ENCODE data around the gene RPUSD3. TPM values are rescaled to one million over a fixed set of nuclear protein-coding genes. Genes with fewer than 3 reads are reported as not detected.

Gene RPUSD3
- total and polyA plus RNA-seq, 2 donors (not counting 3 experiments of a cell fraction or from before 2014, with no cell fraction given), result 38.9 to 56.6 TPM

DNA sequence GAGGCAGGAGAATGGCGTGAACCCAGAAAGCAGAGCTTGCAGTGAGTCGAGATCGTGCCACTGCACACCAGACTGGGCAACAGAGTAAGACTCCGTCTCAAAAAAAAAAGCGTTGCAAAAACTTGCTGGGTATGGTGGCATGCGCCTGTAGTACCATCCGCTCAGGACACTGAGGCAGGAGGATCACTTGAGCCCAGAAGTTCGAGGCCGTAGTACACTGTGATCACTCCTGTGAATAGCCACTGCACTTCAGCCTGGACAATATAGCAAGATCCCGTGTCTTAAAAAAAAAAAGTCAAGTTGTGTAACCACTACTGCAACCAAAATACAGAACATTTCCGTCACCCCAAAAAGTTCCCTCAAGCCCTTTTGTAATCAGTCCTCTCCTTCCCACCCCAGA lies 49.4 kb downstream of the RPUSD3 start:
- Histone ChIP-seq H3K79me2 (ENCODE audit: control insufficient read depth, insufficient read depth, low read length) (peaks cover 43% of the 10 kb centered on the region), H3K36me3 (ENCODE audit: control insufficient read depth in 2 of 2, extremely low read depth in 1 of 2, insufficient read depth in 2 of 2, low read length in 2 of 2) (peaks cover 3 to 11% of the 10 kb centered on the region in 2 experiments), H3K9me3 (replicated peaks; ENCODE audit: control insufficient read depth, insufficient read depth, low read length) (no peaks in the 10 kb centered on the region), H3K27me3 (ENCODE audit: control insufficient read depth in 2 of 2, insufficient read depth in 2 of 2, low read length in 2 of 2) (no peaks in the 10 kb centered on the region), H3K4me3 (replicated peaks in 1 of 3; ENCODE audit: insufficient read depth in 1 of 3, low read depth in 1 of 3, low read length in 3 of 3) (no peak overlapping the region), H3K4me1 (ENCODE audit: control insufficient read depth, extremely low read depth, insufficient read depth, low read length) (peaks cover 13% of the 10 kb centered on the region), H3K27ac (ENCODE audit: insufficient read depth, low read depth, low read length) (no peak overlapping the region), H3K9me1 (replicated peaks; ENCODE audit: control insufficient read depth, extremely low read depth, insufficient read depth, low read length) (no peaks in the 10 kb centered on the region), H3K9ac (replicated peaks; ENCODE audit: extremely low read depth, insufficient read depth, low read length) (no peak overlapping the region), H4K20me1 (replicated peaks; ENCODE audit: control insufficient read depth, extremely low read depth, insufficient read depth, low read length) (no peaks in the 10 kb centered on the region), H3K4me2 (ENCODE audit: insufficient read depth, low read length) (no peak overlapping the region), H2AFZ (ENCODE audit: low read depth, low read length) (no peak overlapping the region)
- no TSS peak for BruUV-seq (replicated peaks)
- intact Hi-C loops (cut with micrococcal nuclease), result loop anchor here (5.0 kb wide), 1 partner anchor 77 kb away; no protein-coding TSS in a partner anchor
- dilution Hi-C loops (cut with MboI; ENCODE audit: extremely low pct_ligation_motif_present, low sequenced_read_pairs), result no loop called here
- POLR2A ChIA-PET, result no interaction called here
- CTCF ChIA-PET, result no interaction called here
- TF ChIP-seq, protein P1, sequence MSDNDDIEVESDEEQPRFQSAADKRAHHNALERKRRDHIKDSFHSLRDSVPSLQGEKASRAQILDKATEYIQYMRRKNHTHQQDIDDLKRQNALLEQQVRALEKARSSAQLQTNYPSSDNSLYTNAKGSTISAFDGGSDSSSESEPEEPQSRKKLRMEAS (IDR thresholded peaks at IDR 0.05; ENCODE audit: insufficient read depth, insufficient read length), result no peak
- TF ChIP-seq, protein P2, sequence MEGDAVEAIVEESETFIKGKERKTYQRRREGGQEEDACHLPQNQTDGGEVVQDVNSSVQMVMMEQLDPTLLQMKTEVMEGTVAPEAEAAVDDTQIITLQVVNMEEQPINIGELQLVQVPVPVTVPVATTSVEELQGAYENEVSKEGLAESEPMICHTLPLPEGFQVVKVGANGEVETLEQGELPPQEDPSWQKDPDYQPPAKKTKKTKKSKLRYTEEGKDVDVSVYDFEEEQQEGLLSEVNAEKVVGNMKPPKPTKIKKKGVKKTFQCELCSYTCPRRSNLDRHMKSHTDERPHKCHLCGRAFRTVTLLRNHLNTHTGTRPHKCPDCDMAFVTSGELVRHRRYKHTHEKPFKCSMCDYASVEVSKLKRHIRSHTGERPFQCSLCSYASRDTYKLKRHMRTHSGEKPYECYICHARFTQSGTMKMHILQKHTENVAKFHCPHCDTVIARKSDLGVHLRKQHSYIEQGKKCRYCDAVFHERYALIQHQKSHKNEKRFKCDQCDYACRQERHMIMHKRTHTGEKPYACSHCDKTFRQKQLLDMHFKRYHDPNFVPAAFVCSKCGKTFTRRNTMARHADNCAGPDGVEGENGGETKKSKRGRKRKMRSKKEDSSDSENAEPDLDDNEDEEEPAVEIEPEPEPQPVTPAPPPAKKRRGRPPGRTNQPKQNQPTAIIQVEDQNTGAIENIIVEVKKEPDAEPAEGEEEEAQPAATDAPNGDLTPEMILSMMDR (IDR thresholded peaks at IDR 0.05; ENCODE audit: extremely low read depth in 1 of 2, insufficient read depth in 1 of 2, low read depth in 1 of 2, low read length in 2 of 2), result no peak
- TF ChIP-seq POLR2AphosphoS5 (IDR thresholded peaks at IDR 0.05; ENCODE audit: insufficient read depth, low read depth, low read length), result no peak
- TF ChIP-seq EZH2 (IDR thresholded peaks at IDR 0.05; ENCODE audit: borderline replicate concordance, low read depth, low read length, severe bottlenecking), result no peak
- no peak for TF ChIP-seq MYC (IDR thresholded peaks at IDR 0.05; ENCODE audit: low read depth, low read length)
- no peak for TF ChIP-seq POLR2A (IDR thresholded peaks at IDR 0.05; ENCODE audit: low read depth, low read length)
- no peak for TF ChIP-seq FOS (IDR thresholded peaks at IDR 0.05; ENCODE audit: borderline replicate concordance, insufficient read depth, low read length)
- TF ChIP-seq GATA2 (IDR thresholded peaks at IDR 0.05; ENCODE audit: insufficient read depth, insufficient read length, low read depth, low read length), result no peak
- TF ChIP-seq JUN (IDR thresholded peaks at IDR 0.05; ENCODE audit: borderline replicate concordance, insufficient read depth, insufficient read length, low read depth), result no peak
- DNase-seq (ENCODE audit: low read depth, low spot score) (no peak), FAIRE-seq (no peak)

Measured in endothelial cell of umbilical vein (primary cell).